HCT116 (cell line): ENCODE measurements around the gene TRPM3.

Source experiments
- CTCF ChIP-seq, 3 experiments: fragments of 200-600 bp in 1 of 3; sonication (generic) in 1 of 3; IDR thresholded peaks in 2 of 3; conservative IDR thresholded peaks in 1 of 3; 2 replicates each; pipeline ENCODE4 v1.5.1; 2012 to 2017; ENCODE audit warnings: low read depth in 2 of 3, low read length in 2 of 3, antibody characterized with exemption in 1 of 3, borderline replicate concordance in 1 of 3, control low read depth in 1 of 3, mild to moderate bottlenecking in 1 of 3, mixed read lengths in 1 of 3, mixed run types in 1 of 3, moderate library complexity in 1 of 3; ENCODE audit not compliant: insufficient read depth in 1 of 3
- MAX ChIP-seq: IDR thresholded peaks from 2 replicates; pipeline ENCODE4 v1.6.1; 2012
- POLR2A ChIP-seq: IDR thresholded peaks from 2 replicates; pipeline ENCODE4 v1.7.0; 2011; ENCODE audit warnings: borderline replicate concordance; ENCODE audit not compliant: insufficient read depth, insufficient read length; ENCODE audit errors: extremely low read depth
- ZNF274 ChIP-seq: fragments of 200-500 bp; sonication (Bioruptor generic); IDR thresholded peaks from 2 replicates; pipeline ENCODE4 v1.6.1; 2014; ENCODE audit warnings: mild to moderate bottlenecking, low read depth, low read length, inconsistent platforms

- TF ChIP-seq POLR2A (no peak), MAX (no peak), CTCF (IDR thresholded peaks at IDR 0.05 in 2 of 3, conservative IDR thresholded peaks at IDR 0.05 in 1 of 3; ENCODE audit: borderline replicate concordance in 1 of 3, insufficient read depth in 1 of 3, low read depth in 2 of 3, low read length in 2 of 3) (no peak), ZNF274 (no peak)
Measured at GRCh38 chr9:70911791-70912190, 209.6 kb downstream of the TRPM3 start.
